GM19099 (cell line): ENCODE measurements around the gene ZNF83.
A peak's percentile ranks its signal among the peaks of the same experiment; 100 is the strongest.

Source experiments
- POLR2A ChIP-seq: IDR thresholded peaks from 3 replicates; pipeline ENCODE4 v1.6.1; 2011; ENCODE audit warnings: low read depth; ENCODE audit not compliant: insufficient read length; ENCODE audit errors: extremely low read depth

The ZNF83 gene

DNA sequence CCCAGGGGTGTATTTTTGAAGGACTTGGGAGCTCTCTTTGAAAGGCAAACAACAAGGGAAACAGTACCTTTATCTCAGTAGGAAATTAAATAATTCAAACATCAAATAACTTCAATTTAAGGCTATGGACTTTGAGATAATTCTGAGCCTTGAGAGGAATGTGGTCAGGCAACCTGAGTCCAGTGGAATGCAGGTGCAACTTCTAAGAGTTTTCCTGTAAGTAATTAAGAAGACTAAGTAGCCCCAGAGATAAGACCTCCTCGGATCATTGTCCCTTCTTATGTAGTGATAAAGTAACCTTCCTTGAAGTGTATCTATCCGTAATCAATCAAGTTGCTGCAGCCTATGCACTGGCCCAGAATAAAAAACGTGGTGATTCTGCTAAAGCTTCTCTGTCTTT lies 38.9 kb downstream of the ZNF83 start:
- TF ChIP-seq POLR2A, result no peak

DNA sequence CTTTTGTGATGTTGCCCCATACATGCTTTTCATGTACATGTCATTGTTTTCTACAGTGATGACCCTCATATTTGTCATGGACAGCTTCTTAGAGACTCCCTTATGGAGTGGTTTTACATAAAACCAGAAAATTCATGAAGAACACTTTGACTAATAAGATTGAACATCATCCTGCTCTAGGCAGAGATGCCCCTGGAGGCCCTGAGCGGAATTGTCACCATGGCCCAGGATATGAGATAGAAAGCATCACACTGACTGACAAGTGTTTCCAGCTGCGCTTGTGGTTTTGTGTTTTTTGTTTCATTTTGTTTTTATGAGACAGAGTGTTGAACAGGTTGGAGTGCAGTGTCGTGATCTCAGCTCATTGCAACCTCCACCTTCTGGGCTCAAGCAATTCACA lies 45.9 kb downstream of the ZNF83 start:
- no peak for TF ChIP-seq POLR2A

DNA sequence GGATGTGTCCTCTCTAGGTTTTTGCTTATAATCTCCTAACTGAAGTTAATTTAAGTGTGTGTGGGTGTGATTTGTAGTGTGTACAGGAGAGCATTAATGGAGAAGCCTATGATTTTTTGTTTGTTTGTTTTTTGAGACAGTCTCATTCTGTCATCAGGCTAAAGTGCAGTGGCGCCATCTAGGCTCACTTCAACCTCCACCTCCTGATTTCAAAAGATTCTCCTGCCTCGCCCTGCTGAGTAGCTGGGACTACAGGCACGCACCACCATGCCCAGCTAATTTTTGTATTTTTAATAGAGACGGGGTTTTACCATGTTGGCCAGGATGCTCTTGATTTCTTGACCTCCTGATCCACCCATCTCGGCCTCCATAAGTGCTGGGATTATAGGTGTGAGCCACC lies 47.4 kb downstream of the ZNF83 start:
- no peak for TF ChIP-seq POLR2A

DNA sequence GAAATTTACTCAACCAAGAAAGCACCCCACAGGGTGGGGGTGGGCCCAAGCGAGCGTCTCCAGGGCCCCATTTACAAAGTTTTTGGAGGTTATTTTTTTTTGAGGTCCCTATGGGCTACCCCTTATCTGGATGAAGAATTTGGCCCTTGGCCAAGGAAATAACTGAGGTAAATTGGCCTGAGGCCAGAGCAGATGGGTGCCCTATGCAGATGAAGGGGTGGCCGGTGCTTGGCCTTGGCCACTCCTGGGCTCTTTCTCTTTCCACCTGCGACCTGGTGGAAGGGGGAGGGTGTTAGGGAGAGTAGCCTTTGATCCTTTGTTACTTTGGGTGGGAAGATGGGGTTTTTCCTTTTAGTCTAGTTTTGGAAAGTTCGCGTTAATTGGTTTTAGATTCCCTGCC lies 52.6 kb downstream of the ZNF83 start:
- no peak for TF ChIP-seq POLR2A

DNA sequence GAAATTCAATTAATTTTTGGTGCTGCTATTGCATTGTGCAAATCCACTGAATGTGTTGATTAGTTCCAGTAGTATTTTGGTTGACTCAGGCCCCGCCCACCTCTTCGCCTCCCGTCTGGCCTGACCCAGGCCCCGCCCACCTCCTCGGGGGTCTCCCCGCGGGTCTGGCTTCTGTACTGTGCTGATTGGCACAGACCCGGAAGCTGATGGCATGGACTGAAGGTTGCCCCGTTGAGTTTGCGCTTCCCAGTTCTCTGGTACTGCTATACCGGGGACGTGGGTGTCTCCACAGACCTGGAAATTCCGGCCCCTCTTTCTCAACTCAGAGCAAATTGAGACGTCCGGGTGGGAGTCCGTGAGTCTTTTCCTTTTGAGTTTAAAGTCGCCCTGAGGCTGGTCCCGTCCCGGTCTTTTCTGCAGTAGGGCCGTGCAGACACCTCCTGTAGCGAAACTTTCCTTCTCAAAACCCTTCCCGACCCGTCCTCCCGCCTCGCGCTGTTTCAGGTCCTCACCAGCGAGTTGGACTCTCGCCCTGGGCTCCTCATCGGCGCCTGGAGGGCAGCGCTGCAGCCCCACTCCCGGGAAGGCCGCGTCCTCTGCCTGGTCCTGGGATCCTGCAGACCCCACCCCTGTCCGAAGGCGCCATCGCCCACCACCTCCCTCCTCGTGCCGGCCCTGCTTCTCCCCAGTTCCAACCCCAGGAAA lies 53.3 kb downstream of the ZNF83 start:
- TF ChIP-seq POLR2A, result no peak

DNA sequence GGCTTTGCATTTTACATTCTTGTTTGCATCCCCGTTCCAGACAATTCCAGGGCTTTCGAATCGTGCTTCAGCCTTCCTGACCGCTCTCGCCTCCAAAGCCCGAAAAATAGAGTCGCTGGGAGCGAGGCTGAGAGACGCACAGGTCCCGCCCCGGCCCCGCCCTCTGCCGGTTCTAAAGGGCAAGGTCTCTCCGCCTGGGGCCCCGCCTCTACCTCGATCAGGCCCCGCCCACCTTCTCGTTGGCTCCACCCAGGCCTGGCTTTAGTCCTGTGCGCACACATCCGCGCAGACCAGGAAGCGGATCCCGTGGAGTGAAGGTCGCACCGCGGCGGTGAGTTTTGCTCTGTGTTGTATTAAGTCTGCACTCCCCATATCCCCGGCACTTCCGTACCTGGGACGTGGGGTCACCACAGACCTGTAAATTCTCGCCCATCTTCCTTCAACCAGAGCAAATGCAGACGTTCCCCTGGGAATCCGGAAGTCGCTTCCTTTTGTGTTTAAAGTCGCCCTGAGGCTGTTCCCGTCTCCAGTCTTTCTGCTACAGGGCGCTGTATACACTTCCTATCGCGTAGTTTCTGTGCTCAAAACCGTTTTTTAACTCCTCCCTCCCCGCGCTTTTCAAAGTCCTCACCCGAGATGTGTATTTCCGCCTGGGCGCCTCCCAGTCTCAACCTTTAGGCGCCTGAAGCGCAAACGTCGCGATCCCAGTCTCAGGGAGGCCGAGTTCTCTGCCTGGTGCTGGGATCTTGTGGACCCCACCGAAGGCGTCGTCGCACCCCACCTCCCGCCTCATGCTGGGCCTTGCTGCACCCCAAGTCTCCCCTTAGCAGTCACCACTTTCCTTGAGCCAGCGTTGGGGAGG lies 67.9 kb downstream of the ZNF83 start, which contains the start of gene ZNF701:
Gene ZNF701, plus strand, starts transcription at position 288 of the 862 bp plus-strand sequence. CDS start 3,861 bp downstream, outside the sequence.
- TF ChIP-seq POLR2A, result peak; percentile 93

DNA sequence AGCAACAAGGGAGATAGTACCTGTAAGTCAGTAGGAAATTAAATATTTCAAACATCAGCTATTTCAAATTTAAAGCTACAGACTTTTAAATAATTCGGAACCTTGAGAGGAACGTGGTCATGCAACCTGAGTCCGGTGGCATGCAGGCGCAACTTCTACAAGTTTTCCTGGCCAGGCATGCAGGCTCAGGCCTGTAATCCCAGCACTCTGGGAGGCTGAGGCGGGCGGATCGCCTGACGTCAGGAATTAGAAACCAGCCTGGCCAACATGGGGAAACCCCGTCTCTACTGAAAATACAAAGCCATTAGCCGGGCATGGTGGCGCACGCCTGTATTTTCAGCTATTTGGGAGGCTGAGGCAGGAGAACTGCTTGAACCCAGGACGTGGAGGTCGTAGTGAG lies 70.2 kb downstream of the ZNF83 start:
- no peak for TF ChIP-seq POLR2A

DNA sequence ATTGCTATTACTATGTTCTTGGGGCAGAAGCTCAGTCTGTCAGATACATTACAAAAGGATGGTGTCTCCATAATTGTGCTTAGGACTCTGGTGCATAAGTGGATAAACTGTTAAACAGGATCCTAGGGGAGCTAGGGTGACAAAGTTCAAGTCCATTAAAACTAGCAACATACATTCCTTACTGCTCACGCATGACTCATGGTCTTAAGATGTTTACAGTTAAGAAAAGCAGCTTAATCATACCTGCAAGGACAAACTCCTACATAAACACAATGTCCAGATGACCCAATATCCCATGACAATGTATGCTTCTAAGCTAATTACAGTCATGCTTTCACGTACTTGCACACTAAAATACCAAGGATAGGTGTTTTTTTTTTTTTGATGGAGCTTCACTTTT lies 71.6 kb downstream of the ZNF83 start:
- TF ChIP-seq POLR2A, result no peak

- no peak for TF ChIP-seq POLR2A
Observed at GRCh38 chr19:52566121-52566520, 72.0 kb downstream of the ZNF83 start.
